ENCODE data around the gene CST9L. TPM values are rescaled to one million over a fixed set of nuclear protein-coding genes. Genes with fewer than 3 reads are reported as not detected.

The CST9L gene
- total RNA-seq, 1 donor from 2014 or later, result not detected

DNA sequence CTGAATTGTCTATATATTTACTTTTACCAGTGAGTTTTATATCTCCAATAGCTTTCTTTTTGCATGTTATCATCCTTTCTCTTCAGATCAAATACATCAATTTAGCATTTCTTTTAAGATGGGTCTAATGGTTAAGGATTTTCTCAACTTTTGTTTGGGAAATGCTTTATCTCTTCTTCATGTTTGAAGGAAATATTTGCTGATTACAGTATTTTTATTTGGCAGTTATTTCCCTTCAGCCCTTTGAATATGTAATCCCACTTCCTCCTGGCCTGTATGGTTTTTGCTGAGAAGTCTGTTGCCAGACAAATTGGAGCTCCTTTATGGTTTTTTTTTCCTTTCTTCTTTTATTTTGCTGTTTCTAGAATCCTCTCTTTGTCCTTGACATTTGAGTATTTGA is 6.7 kb upstream of the CST9L start:
- TF ChIP-seq, protein P1, sequence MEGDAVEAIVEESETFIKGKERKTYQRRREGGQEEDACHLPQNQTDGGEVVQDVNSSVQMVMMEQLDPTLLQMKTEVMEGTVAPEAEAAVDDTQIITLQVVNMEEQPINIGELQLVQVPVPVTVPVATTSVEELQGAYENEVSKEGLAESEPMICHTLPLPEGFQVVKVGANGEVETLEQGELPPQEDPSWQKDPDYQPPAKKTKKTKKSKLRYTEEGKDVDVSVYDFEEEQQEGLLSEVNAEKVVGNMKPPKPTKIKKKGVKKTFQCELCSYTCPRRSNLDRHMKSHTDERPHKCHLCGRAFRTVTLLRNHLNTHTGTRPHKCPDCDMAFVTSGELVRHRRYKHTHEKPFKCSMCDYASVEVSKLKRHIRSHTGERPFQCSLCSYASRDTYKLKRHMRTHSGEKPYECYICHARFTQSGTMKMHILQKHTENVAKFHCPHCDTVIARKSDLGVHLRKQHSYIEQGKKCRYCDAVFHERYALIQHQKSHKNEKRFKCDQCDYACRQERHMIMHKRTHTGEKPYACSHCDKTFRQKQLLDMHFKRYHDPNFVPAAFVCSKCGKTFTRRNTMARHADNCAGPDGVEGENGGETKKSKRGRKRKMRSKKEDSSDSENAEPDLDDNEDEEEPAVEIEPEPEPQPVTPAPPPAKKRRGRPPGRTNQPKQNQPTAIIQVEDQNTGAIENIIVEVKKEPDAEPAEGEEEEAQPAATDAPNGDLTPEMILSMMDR (IDR thresholded peaks at IDR 0.05; ENCODE audit: borderline replicate concordance), result no peak
- Histone ChIP-seq H3K4me3 (no peak overlapping the region), H3K27me3 (ENCODE audit: low read depth) (peaks cover 19% of the 10 kb centered on the region), H3K36me3 (no peaks in the 10 kb centered on the region), H3K9me3 (replicated peaks) (peaks cover 18% of the 10 kb centered on the region), H3K4me1 (no peaks in the 10 kb centered on the region), H3K27ac (replicated peaks) (no peak overlapping the region)
- intact Hi-C loops (cut with micrococcal nuclease), result no loop called here
- no peak for DNase-seq

DNA sequence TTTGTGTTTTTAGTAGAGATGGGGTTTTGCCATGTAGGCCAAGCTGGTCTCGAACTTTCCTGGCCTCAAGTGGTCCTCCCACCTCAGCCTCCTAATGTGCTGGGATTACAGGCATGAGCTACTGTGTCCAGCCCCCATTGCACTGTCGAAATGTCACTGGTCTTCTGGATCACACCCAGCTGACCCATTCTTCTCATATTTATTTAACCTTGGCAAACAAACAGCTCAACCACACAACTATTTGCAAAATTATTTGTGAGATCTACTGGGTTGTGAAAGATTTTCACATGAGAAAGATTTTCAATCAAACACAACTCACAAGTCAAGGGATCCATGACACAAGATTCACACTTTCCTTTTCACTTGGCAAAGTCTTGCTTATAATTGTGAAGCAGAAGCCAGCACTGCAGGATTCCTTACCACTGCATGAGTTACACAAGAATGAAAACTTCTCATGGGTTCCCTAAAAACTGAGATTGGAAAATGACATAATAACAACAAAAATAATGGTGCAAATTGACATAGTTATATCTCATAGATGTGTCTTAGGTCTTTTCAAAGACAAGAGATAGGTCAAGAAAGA is 2.0 kb upstream of the CST9L start:
- Histone ChIP-seq H3K27me3 (ENCODE audit: low read depth) (peaks cover 33% of the 10 kb centered on the region), H3K9me3 (replicated peaks) (peaks cover 7% of the 10 kb centered on the region), H3K27ac (replicated peaks) (no peak overlapping the region), H3K36me3 (no peaks in the 10 kb centered on the region), H3K4me1 (no peaks in the 10 kb centered on the region), H3K4me3 (no peak overlapping the region)
- intact Hi-C loops (cut with micrococcal nuclease), result no loop called here
- TF ChIP-seq, protein P1 (IDR thresholded peaks at IDR 0.05; ENCODE audit: borderline replicate concordance), result no peak
- no peak for DNase-seq

DNA sequence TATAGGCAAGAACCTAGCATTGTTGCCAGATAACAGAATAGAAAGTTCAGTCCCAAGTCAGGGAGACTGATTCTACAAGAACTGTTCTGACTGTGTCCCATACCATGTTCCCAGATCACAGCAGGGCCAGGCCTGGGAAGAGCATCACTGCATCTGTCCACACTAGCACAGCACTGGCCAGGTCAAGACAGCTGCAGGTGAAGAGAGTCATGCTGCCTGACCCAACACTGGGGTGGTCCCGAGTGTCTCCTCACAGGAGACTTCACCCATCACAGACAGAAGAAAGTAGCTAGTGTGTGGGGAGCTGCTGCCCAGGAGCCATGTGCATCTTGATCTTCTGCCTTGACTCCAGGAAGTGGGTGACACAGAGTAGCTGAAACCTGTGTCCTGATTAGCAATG is 1.3 kb upstream of the CST9L start:
- Histone ChIP-seq H3K4me3 (no peak overlapping the region), H3K4me1 (no peaks in the 10 kb centered on the region)
- no peak for DNase-seq

DNA sequence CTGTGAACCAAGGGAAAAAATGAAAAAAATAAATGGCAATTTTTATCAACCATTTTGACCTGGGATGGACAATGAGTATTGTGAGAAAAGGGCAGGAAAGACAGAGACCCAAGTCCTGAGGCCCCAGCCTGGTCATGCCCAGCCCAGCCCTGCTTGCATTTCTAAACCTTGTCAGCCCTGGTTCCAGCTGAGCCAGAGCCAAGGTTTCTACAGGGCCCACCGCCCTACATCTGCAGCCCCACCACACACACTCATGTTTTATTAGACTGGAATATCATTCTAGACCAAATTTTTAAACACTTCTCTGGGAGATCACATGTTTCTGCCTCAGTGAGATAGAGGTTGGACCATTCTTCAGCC is 667 bp upstream of the CST9L start:
- intact Hi-C loops (cut with micrococcal nuclease), result no loop called here

More for the DNA sequence above, 1.3 kb upstream of the CST9L start:
- intact Hi-C loops (cut with micrococcal nuclease), result no loop called here
- Histone ChIP-seq H3K27me3 (ENCODE audit: low read depth) (peaks cover 40% of the 10 kb centered on the region), H3K36me3 (no peaks in the 10 kb centered on the region), H3K9me3 (replicated peaks) (peaks cover 4% of the 10 kb centered on the region), H3K27ac (replicated peaks) (no peak overlapping the region)
- TF ChIP-seq, protein P1 (IDR thresholded peaks at IDR 0.05; ENCODE audit: borderline replicate concordance), result no peak

DNA sequence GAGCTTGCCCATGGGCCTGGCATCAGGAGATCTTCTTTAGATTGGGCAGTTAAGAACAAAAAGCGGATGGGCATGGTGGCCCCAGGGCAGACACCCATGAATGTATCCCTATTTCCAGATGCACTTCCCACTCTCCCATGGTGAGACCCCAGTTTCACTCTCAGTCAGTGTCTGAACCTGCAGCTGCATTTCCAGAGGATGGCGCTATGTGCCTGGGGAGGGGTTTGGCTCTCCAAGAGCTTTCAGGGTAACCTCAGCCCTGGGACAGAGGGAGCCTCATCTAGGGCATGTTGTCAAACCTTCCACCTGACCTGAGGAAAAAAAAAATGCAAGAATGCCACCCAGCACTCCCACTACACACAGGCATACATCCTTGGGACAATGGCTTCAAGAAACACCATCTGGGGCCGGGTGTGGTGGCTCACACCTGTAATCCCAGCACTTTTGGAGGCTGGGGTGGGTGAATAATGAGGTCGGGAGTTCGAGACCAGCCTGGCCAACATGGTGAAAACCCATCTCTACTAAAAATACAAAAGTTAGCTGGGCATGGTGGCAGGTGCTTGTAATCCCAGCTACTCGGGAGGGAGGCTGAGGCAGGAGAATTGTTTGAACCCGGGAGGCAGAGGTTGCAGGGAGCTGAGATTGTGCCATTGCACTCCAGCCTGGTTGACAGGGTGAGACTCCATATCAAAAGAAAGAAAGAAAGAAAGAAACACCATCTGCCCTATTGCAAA is 1.9 kb downstream of the CST9L start:
- H3K27ac ChIP-seq (replicated peaks), result no peak overlapping the region
- intact Hi-C loops (cut with micrococcal nuclease), result no loop called here
- no peak overlapping the region for H3K4me3 ChIP-seq
- H3K4me1 ChIP-seq, result no peaks in the 10 kb centered on the region
- H3K9me3 ChIP-seq (replicated peaks), result peaks cover 22% of the 10 kb centered on the region
- peaks cover 48% of the 10 kb centered on the region for H3K27me3 ChIP-seq (ENCODE audit: low read depth)
- H3K36me3 ChIP-seq, result no peaks in the 10 kb centered on the region
- no peak for DNase-seq
- TF ChIP-seq, protein P1 (IDR thresholded peaks at IDR 0.05; ENCODE audit: borderline replicate concordance), result no peak

More for the DNA sequence above, 667 bp upstream of the CST9L start:
- no peak for DNase-seq
- Histone ChIP-seq H3K9me3 (replicated peaks) (no peaks in the 10 kb centered on the region), H3K36me3 (no peaks in the 10 kb centered on the region), H3K27ac (replicated peaks) (no peak overlapping the region), H3K4me3 (no peak overlapping the region), H3K27me3 (ENCODE audit: low read depth) (peaks cover 46% of the 10 kb centered on the region), H3K4me1 (no peaks in the 10 kb centered on the region)
- TF ChIP-seq, protein P1 (IDR thresholded peaks at IDR 0.05; ENCODE audit: borderline replicate concordance), result no peak

All from left ventricle myocardium inferior (tissue), 1 donor.